ENCODE measurements around the gene FCGR2B.
"Not testable (repeated sequence)": the region's sequence is repeated elsewhere in the genome, so short reads cannot be mapped to it uniquely, and the experiment has no call there.

The FCGR2B gene

DNA sequence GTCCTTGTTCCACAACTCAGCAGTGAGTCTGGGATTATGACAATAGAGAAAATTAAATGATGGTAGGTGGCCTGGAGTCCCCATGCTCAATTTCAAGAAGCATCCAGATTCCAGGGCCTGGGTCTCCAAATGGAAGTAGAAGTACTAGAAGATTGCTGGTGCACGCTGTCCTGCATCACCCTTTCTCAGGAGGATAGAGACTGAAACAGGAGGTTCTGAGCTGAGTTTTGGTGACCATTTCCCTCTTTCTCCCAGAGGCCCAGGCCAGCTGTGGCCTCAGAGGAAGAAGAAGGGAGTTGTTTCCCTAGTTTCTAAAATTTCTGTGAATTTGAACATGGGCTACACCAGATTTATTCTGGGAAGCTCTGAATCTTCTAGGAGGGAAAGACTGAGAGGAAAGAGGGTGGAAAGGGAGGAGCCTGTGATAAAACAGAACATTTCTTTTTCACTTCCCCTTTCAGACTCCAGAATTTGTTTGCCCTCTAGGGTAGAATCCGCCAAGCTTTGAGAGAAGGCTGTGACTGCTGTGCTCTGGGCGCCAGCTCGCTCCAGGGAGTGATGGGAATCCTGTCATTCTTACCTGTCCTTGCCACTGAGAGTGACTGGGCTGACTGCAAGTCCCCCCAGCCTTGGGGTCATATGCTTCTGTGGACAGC is at the start of gene FCGR2B:
Gene FCGR2B (plus strand): TSS at position 460 of the 656 bp plus-strand sequence. CDS start 99 bp downstream, at position 559.
- DNase-seq: not testable (repeated sequence)

GRCh38 chr1:161616417-161616816 is 46.5 kb upstream of the FCGR2B start:
- not testable (repeated sequence) for DNase-seq

DNA sequence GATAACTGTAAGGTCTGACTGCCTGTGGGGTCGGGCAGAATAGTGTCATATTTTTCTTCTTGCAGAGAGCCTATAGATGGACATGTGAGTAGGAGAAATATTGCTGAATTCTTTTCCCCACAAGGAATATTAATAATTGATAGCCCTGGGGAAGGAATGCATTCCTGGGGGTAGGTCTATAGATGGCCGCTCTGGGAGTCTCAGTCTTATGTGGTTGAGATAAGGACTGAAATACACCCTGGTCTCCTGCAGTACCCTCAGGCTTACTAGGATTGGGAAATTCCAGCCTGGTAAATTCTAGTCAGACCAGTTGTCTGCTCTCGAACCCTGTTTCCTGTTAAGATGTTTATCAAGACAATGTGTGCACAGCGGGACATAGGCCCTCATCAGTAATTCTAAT is 44.4 kb upstream of the FCGR2B start:
- DNase-seq: not testable (repeated sequence)

GRCh38 chr1:161620399-161620798 is 42.5 kb upstream of the FCGR2B start:
- not testable (repeated sequence) for DNase-seq

DNA sequence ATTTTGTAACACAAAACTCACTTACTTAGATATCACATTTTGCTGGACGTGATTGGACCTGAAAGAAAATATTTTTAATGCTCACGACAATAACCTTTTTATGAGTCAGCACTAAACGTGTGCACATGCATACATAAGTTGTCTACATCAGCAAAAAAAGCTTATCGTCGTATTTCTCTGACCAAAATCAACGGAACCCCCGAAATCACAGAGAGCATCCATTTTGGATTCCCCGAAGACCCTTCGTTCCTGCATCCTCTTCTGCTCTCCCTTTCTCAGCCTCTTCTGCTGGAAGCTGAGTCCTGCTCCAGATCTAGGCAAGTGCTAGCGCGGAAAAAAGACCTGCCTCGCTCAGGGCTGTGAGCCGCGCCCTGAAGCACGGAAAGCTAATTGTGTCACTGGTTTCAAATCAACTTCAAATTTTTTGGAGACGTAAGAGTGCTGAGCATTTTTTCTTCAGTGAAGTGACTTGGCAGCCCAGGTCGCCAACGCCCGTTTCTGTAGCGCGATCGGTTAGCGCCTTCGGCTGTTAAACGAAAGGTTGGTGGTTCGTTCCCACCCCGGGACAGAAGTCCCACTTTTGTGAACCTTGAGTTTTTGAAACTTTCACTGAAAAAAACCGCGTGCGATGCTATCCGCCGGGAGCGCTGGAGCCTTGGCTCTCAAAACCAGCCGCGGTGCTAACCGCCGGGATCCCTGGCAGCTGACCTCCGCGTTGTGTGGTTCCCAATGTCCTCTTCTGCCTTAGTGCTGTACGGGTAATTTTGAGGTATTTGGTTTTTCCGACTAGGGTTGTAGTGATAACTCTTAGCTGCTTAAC is 41.6 kb upstream of the FCGR2B start:
- peak; percentile 90 for DNase-seq

GRCh38 chr1:161622054-161622453 is 40.9 kb upstream of the FCGR2B start:
- peak; percentile 64 for DNase-seq

DNA sequence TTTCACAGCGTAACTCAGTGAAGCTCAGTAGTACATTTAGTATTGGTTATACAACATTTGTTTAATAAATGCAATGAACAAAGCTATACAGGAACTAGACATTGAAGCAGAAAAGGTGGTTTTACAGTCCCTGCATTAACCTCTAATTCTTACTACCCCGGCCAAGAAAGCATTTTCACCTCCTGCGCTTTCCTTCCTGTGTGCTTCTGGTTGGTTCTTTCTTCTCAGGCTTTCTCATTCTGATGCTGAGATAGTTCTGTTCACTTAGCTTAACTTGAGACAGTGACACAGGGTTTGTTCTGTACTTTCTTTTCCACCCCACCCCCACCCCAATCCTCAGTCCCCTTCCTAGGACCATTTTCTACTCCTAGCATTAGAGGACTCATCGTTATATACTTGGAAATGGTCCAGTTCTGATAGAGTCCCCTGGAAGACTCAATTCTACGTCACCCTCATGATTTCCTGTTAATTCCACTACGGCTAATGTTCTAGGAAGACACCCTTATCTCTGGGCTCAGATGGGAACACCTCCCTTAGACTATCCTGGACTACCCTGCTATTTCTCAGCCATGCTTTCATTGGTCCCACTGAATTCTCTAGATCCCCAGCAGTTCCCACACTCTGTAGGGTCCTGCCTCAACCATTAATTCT is 39.4 kb upstream of the FCGR2B start:
- DNase-seq: peak; percentile 77

DNA sequence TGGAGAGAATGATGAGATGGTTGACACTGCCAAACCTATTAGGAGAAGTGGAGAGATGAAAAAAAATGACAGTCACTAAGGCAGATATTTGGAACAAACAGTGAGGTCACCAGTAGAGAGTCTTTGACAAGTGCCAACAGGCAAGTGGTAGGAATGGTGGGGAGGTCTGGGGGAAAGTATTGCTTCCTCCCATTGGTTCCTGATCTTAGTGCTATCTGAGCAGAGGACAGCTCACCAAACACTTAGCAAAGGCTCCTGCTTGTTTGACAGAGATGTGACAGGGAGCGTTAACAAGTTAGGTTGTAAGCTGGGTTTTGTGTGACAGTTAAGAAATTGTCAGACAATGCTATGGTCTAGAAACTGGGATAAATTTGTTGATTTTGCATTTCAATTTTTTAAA is 38.3 kb upstream of the FCGR2B start:
- DNase-seq: not testable (repeated sequence)

DNA sequence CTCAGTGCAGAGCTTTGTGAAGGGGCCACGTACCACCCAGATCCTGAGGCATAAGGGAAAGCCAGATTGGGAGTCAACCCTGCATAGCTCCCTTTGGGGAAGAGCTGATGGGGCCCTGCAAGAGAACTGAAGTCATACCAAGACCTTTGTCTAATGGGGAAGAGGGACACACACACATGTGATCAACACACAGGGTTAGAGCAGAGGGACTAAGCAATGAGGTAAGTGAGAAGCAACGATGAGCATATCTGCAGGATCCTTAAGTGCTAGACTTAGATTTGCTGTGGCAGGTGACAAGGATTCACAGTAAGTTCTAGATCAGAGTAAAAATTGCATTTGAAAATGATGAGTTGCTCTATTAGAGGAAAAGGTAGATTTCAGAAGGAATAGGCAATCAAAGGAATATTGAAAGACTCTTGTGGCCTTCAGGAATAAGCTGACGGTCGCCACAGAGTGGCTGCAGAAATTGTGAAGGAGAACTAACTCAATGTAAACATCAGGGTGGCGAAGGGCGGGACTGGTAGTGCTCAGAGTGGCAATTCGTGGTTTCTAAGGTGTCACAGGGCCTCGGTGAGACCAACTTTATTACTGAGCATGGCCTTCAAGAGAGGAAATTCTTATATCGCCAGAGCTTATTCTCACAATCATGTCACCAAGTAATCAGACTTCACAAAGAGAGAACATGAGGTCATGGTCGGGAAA is 36.3 kb upstream of the FCGR2B start:
- not testable (repeated sequence) for DNase-seq

GRCh38 chr1:161630128-161630742 is 32.7 kb upstream of the FCGR2B start:
- not testable (repeated sequence) for DNase-seq

DNA sequence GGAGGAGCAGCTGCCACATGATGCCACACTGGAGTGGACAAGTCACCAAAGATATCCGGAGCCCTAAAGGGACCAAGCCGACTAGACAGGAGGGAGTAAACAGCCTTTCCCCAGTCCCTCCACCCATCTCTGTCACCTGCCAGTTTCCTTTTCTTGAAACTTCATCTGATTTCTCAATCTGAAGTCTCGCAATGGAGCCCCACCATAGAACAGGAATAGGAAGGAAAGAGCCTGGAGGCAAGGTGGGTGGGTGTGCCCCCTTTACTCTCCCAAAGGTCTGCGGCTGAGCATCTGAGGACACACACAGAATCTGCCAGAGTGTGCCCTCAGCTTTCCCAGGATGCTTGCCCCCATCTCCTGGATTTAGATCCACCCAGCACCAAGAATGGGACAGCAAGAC is 31.9 kb upstream of the FCGR2B start, which contains the start of gene FCGR3B:
Gene FCGR3B (minus strand): TSS at position 101 of the 400 bp plus-strand sequence. CDS start 82 bp downstream, at position 19.
- no peak for DNase-seq

GRCh38 chr1:161634993-161635392 is 27.9 kb upstream of the FCGR2B start:
- not testable (repeated sequence) for DNase-seq

- not testable (repeated sequence) for DNase-seq
Measured at GRCh38 chr1:161636189-161636782, 26.7 kb upstream of the FCGR2B start.

- DNase-seq: not testable (repeated sequence)
Measured at GRCh38 chr1:161636976-161637375, 26.0 kb upstream of the FCGR2B start.

- DNase-seq: not testable (repeated sequence)
Measured at GRCh38 chr1:161638251-161638993, 24.5 kb upstream of the FCGR2B start.

GRCh38 chr1:161639203-161639602 is 23.7 kb upstream of the FCGR2B start:
- peak; percentile 77 for DNase-seq

DNA sequence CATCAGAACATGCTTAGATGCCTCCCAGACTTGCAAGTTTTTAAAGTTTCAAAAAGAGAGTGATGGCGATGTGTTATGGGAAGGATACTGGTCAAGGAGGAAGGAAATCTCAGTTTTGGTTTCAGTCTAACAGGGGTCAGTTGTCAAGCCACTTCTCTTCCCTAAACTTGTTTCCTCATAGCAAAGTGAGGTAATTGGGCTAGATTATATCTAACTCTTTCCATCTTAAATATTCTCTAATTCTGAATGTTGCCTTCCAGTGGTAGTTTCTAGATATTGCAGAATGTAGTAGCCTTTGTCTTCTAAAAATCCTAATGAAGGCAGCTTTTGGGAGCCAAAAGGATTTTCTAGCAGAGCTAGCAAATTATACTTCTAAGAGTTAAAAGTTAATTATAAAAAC is 20.2 kb upstream of the FCGR2B start:
- DNase-seq: peak; percentile 83

DNA sequence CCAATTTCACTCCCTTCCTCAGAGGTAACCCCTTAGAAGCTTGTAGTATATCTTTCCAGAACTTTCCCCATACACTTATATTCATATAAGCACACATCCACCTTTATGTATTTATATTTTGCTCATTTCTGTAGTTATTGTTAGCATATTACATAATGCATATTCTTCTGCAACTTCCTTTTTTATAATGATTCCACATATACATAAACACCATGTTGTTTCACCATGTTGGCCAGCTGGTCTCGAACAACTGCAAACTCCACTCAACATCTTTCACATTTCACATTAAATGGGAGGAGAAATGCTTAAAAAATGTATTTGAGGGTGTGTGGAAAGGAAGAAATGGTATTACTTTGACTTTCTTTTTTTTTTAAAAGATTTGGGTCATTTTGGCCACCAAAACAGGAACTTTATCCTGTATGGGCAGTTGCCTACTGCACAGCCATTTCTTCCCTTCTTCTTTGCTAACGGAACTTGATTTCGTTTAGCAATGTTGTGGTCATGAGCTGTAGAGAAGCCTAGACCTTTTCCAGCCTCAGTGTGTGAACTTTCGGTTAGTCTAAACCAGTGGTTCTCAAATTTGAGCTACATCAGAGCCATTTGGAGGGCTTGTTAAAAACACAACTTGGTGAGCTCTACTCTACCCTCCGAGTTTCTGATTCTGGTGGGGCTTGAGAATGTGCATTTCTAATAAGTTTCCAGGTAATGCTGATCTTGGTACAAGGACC is 19.3 kb upstream of the FCGR2B start:
- peak; percentile 29 for DNase-seq

DNA sequence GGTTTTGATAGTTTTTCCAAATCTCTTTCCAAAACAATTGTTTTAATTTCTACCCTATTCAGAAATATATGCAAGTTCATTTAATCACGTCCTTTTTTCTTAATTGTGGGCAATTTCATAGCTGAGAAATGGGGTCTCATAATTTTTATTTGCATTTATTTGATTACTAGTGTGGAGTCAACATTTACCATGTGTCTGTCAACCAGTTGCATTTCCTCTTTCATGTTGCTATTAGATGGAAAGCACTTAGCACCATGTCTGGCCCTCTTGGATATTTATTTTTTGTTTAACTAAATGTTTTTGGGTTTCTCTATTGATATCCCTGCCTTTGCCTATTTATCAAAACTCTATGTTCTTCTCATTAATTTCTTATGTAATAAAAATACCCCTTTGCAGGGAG is 18.1 kb upstream of the FCGR2B start:
- DNase-seq: not testable (repeated sequence)

Measured in hematopoietic multipotent progenitor cell treated with erythropoietin and hydrocortisone succinate and interleukin-3 and kit ligand, for 4 days (in vitro differentiated cells).